Raji (cell line): ENCODE results near the gene GALR3.

Source experiments
- POLR2A ChIP-seq: IDR thresholded peaks from 2 replicates; pipeline ENCODE4 v1.6.1; 2011; ENCODE audit warnings: low read depth, low read length, control low read depth; ENCODE audit not compliant: insufficient read depth

GALR3 gene

DNA sequence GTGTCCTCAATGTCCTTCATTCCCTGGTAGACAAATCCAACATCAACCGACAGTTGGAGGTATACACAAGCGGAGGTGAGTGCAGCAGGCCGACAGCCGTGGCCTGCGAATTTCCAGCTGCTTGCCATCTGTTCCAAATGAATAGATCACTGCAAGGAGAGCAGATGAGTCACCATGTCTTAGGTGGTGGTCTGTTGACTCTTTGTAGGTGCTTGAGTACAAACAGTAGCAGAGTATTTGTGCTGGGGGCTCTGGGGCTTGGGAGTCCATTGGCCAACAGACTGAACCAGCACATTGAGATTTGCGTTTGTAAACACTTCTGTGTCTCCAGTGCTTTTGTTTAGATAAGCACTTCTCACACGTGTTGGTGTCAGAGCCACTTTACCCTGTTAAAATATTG lies 47.1 kb downstream of the GALR3 start:
- TF ChIP-seq POLR2A, result no peak
